Measurements from ENCODE around the gene MDFI. TPM values are rescaled to one million over a fixed set of nuclear protein-coding genes. Genes with fewer than 3 reads are reported as not detected.
A peak's percentile ranks its signal among the peaks of the same experiment; 100 is the strongest.

MDFI gene
- total RNA-seq, 1 experiment from 2014 or later, result 86.2 TPM

DNA sequence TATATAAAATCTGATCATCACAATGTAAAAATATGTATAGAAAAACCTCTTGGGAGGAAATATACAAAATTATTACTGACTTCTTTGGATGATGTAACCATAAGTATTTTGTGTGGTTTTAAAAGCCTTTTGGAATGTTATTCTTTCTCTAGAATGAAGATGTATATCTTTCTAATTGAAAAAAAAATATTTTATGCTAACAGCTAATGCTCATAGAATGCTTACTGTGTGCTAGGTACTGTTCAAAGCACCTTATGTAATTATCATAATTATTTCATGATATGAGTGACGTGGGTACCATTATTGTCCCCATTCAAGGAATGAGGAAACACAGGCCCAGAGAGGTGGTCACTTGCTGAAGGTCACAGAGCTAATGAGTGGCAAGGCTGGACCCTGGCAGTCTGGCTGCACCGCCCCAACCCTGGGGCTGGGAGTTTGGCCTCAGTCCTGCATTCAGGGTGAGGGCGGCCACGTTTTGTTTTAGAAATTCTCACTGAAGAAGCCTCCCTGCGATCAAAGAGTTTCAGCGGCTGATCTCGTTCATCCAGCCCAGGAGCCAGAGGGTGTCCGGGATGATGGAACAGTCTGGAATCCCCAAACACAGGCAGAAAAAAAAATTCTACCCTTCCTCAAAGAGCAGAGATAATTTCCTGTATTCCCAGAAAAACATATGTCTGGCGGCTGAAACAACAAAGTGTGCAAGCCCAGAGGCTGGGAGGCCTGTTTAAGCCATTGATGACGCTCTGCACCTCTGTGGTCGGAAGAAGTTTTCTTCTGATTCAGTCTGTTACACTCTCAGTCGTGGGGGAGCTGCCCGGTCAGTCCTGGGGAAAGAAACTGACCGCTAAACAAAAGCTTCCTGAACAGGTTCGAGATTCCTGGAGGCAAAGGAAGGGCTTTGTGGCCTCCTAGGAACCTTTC is 59.9 kb downstream of the MDFI start:
- CTCF ChIA-PET, result no interaction called here
- POLR2A ChIA-PET, result no interaction called here
- H3K27me3 Mint-ChIP-seq (ENCODE audit: low read depth), result no peaks in the 10 kb centered on the region
- ATAC-seq, result no peak
- TF ChIP-seq ZNF671 (CRISPR knock-in tag; IDR thresholded peaks at IDR 0.05) (no peak), PRRX2 (CRISPR knock-in tag; IDR thresholded peaks at IDR 0.05) (no peak), NFYB (CRISPR knock-in tag; conservative IDR thresholded peaks at IDR 0.05; ENCODE audit: low read depth) (no peak), FOXP1 (CRISPR knock-in tag; IDR thresholded peaks at IDR 0.05; ENCODE audit: borderline replicate concordance) (no peak)
- TF ChIP-seq, protein P1, sequence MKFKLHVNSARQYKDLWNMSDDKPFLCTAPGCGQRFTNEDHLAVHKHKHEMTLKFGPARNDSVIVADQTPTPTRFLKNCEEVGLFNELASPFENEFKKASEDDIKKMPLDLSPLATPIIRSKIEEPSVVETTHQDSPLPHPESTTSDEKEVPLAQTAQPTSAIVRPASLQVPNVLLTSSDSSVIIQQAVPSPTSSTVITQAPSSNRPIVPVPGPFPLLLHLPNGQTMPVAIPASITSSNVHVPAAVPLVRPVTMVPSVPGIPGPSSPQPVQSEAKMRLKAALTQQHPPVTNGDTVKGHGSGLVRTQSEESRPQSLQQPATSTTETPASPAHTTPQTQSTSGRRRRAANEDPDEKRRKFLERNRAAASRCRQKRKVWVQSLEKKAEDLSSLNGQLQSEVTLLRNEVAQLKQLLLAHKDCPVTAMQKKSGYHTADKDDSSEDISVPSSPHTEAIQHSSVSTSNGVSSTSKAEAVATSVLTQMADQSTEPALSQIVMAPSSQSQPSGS (CRISPR knock-in tag; IDR thresholded peaks at IDR 0.05; ENCODE audit: borderline replicate concordance, low read depth), result no peak
- TF ChIP-seq, protein P2, sequence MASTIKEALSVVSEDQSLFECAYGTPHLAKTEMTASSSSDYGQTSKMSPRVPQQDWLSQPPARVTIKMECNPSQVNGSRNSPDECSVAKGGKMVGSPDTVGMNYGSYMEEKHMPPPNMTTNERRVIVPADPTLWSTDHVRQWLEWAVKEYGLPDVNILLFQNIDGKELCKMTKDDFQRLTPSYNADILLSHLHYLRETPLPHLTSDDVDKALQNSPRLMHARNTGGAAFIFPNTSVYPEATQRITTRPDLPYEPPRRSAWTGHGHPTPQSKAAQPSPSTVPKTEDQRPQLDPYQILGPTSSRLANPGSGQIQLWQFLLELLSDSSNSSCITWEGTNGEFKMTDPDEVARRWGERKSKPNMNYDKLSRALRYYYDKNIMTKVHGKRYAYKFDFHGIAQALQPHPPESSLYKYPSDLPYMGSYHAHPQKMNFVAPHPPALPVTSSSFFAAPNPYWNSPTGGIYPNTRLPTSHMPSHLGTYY (CRISPR knock-in tag; IDR thresholded peaks at IDR 0.05), result no peak
- TF ChIP-seq, protein P3, sequence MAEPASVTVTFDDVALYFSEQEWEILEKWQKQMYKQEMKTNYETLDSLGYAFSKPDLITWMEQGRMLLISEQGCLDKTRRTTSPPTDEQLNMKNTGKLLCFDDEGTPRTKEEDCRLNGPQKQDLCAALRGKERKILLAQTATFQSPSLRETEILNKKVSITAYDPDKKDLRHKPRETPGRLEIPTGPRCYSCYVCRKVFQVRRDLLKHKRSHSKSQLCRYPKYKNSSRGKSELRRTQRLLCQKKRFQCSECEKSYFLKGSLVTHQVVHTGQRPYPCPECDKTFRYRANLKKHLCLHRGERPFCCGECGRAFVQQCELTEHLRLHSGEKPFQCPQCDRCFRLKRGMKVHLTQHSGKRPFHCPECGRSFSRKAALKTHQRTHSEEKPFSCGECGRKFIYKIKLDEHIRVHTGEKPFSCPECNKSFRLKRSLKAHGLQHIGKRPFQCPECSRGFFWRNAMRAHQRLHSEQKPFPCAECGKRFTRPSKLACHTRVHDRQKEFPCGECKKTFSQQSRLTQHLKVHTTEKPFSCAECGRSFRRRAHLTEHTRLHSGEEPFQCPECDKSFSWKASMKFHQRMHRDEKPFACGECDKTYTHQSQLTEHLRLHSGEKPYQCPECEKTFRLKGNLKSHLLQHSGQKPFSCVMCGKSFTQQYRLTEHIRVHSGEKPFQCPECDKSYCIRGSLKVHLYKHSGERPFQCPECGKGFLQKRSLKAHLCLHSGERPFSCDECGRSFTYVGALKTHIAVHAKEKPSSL (CRISPR knock-in tag; conservative IDR thresholded peaks at IDR 0.05), result no peak
- TF ChIP-seq, protein P4, sequence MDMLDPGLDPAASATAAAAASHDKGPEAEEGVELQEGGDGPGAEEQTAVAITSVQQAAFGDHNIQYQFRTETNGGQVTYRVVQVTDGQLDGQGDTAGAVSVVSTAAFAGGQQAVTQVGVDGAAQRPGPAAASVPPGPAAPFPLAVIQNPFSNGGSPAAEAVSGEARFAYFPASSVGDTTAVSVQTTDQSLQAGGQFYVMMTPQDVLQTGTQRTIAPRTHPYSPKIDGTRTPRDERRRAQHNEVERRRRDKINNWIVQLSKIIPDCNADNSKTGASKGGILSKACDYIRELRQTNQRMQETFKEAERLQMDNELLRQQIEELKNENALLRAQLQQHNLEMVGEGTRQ (CRISPR knock-in tag; IDR thresholded peaks at IDR 0.05), result no peak
- TF ChIP-seq, protein P5, sequence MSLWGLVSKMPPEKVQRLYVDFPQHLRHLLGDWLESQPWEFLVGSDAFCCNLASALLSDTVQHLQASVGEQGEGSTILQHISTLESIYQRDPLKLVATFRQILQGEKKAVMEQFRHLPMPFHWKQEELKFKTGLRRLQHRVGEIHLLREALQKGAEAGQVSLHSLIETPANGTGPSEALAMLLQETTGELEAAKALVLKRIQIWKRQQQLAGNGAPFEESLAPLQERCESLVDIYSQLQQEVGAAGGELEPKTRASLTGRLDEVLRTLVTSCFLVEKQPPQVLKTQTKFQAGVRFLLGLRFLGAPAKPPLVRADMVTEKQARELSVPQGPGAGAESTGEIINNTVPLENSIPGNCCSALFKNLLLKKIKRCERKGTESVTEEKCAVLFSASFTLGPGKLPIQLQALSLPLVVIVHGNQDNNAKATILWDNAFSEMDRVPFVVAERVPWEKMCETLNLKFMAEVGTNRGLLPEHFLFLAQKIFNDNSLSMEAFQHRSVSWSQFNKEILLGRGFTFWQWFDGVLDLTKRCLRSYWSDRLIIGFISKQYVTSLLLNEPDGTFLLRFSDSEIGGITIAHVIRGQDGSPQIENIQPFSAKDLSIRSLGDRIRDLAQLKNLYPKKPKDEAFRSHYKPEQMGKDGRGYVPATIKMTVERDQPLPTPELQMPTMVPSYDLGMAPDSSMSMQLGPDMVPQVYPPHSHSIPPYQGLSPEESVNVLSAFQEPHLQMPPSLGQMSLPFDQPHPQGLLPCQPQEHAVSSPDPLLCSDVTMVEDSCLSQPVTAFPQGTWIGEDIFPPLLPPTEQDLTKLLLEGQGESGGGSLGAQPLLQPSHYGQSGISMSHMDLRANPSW (CRISPR knock-in tag; conservative IDR thresholded peaks at IDR 0.05; ENCODE audit: low read depth), result no peak
- TF ChIP-seq, protein P6, sequence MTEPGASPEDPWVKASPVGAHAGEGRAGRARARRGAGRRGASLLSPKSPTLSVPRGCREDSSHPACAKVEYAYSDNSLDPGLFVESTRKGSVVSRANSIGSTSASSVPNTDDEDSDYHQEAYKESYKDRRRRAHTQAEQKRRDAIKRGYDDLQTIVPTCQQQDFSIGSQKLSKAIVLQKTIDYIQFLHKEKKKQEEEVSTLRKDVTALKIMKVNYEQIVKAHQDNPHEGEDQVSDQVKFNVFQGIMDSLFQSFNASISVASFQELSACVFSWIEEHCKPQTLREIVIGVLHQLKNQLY (CRISPR knock-in tag; IDR thresholded peaks at IDR 0.05), result no peak
- H3K4me1 Mint-ChIP-seq, result peaks cover 11% of the 10 kb centered on the region
- H3K27ac Mint-ChIP-seq, result peak overlapping the region; percentile 16; the same call in 1 of the 2 replicates
- H3K9me3 Mint-ChIP-seq, result no peaks in the 10 kb centered on the region
- no peak for DNase-seq (ENCODE audit: low spot score)
- no peaks in the 10 kb centered on the region for H3K36me3 Mint-ChIP-seq
- no peak overlapping the region for H3K4me3 Mint-ChIP-seq

DNA sequence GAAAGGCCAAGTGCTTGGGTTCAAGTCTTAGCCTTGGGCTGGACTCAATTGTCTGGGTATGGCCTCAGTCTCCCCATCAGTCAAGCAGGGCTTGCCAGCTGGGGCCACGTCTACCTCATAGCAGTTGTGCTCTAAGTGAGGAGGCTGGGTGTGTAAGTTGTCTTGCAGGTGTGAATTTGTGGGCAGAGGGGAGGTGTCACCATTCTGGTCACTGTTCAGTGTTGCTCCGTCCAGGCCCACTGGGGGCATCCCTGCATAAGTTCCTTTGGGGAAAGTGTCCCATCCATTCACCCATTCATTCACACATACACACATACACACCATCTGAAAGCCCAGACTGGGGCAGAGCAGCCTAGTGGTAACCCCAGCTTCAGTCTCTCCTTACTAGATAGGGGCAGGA is 60.8 kb downstream of the MDFI start:
- Mint-ChIP-seq H3K4me1 (peaks cover 11% of the 10 kb centered on the region), H3K27ac (no peak overlapping the region), H3K36me3 (no peaks in the 10 kb centered on the region), H3K27me3 (ENCODE audit: low read depth) (no peaks in the 10 kb centered on the region), H3K9me3 (no peaks in the 10 kb centered on the region), H3K4me3 (no peak overlapping the region)
- CTCF ChIA-PET, result interaction anchor here (0.6 to 2.2 kb wide), 2 partner anchors 15 to 35 kb away, joined by 4 to 21 read pairs; no protein-coding TSS in a partner anchor
- DNase-seq (ENCODE audit: low spot score) (no peak), ATAC-seq (no peak)
- POLR2A ChIA-PET, result no interaction called here
- TF ChIP-seq, protein P7, sequence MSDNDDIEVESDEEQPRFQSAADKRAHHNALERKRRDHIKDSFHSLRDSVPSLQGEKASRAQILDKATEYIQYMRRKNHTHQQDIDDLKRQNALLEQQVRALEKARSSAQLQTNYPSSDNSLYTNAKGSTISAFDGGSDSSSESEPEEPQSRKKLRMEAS (CRISPR knock-in tag; IDR thresholded peaks at IDR 0.05), result no peak
- TF ChIP-seq JAZF1 (CRISPR knock-in tag; IDR thresholded peaks at IDR 0.05) (no peak), RORB (CRISPR knock-in tag; IDR thresholded peaks at IDR 0.05) (no peak), PRRX2 (CRISPR knock-in tag; IDR thresholded peaks at IDR 0.05) (no peak), NFE2L1 (CRISPR knock-in tag; IDR thresholded peaks at IDR 0.05) (no peak)
- TF ChIP-seq, protein P8, sequence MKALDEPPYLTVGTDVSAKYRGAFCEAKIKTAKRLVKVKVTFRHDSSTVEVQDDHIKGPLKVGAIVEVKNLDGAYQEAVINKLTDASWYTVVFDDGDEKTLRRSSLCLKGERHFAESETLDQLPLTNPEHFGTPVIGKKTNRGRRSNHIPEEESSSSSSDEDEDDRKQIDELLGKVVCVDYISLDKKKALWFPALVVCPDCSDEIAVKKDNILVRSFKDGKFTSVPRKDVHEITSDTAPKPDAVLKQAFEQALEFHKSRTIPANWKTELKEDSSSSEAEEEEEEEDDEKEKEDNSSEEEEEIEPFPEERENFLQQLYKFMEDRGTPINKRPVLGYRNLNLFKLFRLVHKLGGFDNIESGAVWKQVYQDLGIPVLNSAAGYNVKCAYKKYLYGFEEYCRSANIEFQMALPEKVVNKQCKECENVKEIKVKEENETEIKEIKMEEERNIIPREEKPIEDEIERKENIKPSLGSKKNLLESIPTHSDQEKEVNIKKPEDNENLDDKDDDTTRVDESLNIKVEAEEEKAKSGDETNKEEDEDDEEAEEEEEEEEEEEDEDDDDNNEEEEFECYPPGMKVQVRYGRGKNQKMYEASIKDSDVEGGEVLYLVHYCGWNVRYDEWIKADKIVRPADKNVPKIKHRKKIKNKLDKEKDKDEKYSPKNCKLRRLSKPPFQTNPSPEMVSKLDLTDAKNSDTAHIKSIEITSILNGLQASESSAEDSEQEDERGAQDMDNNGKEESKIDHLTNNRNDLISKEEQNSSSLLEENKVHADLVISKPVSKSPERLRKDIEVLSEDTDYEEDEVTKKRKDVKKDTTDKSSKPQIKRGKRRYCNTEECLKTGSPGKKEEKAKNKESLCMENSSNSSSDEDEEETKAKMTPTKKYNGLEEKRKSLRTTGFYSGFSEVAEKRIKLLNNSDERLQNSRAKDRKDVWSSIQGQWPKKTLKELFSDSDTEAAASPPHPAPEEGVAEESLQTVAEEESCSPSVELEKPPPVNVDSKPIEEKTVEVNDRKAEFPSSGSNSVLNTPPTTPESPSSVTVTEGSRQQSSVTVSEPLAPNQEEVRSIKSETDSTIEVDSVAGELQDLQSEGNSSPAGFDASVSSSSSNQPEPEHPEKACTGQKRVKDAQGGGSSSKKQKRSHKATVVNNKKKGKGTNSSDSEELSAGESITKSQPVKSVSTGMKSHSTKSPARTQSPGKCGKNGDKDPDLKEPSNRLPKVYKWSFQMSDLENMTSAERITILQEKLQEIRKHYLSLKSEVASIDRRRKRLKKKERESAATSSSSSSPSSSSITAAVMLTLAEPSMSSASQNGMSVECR (CRISPR knock-in tag; IDR thresholded peaks at IDR 0.05; ENCODE audit: borderline replicate concordance), result no peak
